Urinary bladder (tissue), 4 donors: Measurements from ENCODE around the gene CHMP4B. TPM values are rescaled to one million over a fixed set of nuclear protein-coding genes. Genes with fewer than 3 reads are reported as not detected.

ENCODE experiments used
- DNase-seq: peaks from one replicate; pipeline ENCODE4 v3.0.0-alpha.2; 2015; ENCODE audit errors: extremely low spot score
- H3K27ac ChIP-seq: one replicate; pipeline ENCODE4 v1.5.1; 2013; ENCODE audit warnings: low read depth, mild to moderate bottlenecking, moderate library complexity
- H3K36me3 ChIP-seq: one replicate; pipeline ENCODE4 v1.6.1; 2013; ENCODE audit warnings: mild to moderate bottlenecking, moderate library complexity; ENCODE audit not compliant: insufficient read depth
- H3K4me1 ChIP-seq: one replicate; pipeline ENCODE4 v1.6.1; 2013; ENCODE audit warnings: mild to moderate bottlenecking, moderate library complexity; ENCODE audit not compliant: insufficient read depth
- H3K4me3 ChIP-seq: one replicate; pipeline ENCODE4 v1.5.1; 2013; ENCODE audit warnings: low read depth, low read length
- WGBS: extraction: QIAGEN DNeasy Blood & Tissue Kit; methylation state at CpG from one replicate; pipeline ENCODE4 v1.1.7; 2013; 5-methylcytosine and 5-hydroxymethylcytosine counted together
- polyA plus RNA-seq: library from polyadenylated mRNA; stranded (reverse); fragments of 200-250 nt; gene quantifications from one replicate; pipeline ENCODE4 v1.2.3, GENCODE V29; 2013
- total RNA-seq: library from RNA; depleted of rRNA; stranded (reverse); fragments of >200 nt; gene quantifications from one replicate; pipeline ENCODE4 v1.2.3, GENCODE V29; 2014
- donor health status: healthy with polysubstance abuse.
- donor health status: healthy.

The CHMP4B gene, protein sequence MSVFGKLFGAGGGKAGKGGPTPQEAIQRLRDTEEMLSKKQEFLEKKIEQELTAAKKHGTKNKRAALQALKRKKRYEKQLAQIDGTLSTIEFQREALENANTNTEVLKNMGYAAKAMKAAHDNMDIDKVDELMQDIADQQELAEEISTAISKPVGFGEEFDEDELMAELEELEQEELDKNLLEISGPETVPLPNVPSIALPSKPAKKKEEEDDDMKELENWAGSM
- total RNA-seq: 33.5 TPM
- polyA plus RNA-seq: 193 TPM

DNA sequence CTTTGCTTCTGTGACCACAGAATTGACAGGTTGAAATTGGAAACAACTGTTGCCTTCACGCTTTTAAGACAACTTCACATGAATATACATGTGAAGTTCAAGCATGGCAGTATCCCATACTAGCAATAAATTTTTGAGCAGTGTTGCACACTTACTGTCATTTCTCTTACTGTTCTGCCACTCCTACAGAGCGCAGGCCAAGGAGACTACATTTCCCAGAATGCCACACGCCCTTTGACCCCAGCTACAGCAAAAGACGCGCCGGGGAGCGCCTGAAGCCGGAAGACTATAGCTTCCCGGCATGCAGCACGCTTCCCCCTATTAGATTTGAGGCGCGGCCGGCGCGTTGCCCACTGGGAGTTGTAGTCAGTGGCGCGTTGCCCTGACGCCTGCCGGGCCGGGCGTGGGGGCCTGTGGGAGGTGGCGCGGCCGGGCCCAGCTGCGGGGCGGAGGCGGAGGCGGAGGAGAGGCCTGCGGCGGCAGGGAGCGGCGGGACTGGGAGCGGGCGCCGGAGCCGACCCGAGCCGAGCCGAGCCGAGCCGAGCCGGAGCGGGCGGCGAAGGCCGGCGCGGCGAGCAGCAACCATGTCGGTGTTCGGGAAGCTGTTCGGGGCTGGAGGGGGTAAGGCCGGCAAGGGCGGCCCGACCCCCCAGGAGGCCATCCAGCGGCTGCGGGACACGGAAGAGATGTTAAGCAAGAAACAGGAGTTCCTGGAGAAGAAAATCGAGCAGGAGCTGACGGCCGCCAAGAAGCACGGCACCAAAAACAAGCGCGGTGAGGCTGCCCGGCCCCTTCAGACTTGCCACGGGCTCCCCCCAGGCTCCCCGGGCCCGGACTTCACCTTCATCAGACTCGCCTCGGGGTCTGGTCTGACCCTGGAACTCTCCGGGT, at the start of gene CHMP4B:
CHMP4B (plus strand) TSS at position 464 of the 891 bp plus-strand sequence; CDS start at position 585, 121 bp downstream.
- peak within 1 kb of the TSS; percentile 97 for H3K27ac ChIP-seq
- H3K4me1 ChIP-seq: no peaks in the 10 kb centered on the region
- peak; percentile 93 for DNase-seq
- peak within 1 kb of the TSS; percentile 82 for H3K4me3 ChIP-seq
- under 1% methylated on average over 71 of the region's 71 CpGs for WGBS
- H3K36me3 ChIP-seq: no peaks in the 10 kb centered on the region

DNA sequence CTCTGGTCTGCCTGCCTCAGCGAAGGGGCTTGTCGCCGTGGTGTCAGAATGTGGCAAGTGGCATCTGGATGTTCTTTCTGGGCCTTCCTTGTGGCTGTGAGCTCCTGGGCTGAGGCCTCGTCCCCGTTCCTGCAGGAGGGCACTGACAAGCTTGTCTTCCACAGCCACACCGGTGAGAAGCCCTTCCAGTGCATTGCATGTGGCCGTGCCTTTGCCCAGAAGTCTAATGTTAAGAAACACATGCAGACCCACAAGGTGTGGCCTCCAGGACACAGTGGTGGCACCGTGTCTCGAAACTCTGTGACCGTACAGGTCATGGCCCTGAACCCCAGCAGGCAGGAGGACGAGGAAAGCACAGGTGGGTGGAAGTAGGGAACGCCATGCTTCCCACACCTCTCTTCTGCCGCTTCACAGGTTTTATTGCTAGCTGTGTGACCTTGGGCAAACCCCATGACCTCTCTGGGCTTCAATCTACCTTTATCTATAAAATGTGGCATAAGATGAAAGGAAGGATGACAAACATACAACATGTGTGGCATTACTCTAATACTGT, 49.4 kb upstream of the CHMP4B start:
- H3K36me3 ChIP-seq: no peaks in the 10 kb centered on the region
- 95% methylated on average over 13 of the region's 13 CpGs for WGBS
- no peak overlapping the region for H3K4me3 ChIP-seq
- DNase-seq: no peak
- H3K27ac ChIP-seq: no peak overlapping the region
- H3K4me1 ChIP-seq: no peaks in the 10 kb centered on the region

DNA sequence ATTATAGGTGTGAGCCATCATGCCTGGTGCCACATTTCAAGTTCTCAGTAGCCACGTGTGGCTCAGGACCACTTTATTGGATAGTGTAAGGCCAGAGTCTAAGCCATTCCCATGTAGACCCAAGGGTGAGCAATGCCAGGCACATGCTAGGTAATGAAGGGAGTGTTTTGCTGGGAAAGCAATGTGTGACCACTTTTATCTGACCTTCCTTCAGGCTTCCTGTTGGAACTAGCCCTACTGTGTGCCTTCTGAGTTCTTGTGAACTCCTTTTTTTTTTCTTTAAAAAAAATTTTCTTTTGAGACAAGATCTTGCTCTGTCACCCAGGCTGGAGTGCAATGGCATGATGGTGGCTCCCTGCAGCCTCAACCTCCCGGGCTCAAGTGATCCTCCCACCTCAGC, 46.0 kb upstream of the CHMP4B start:
- Histone ChIP-seq H3K36me3 (no peaks in the 10 kb centered on the region), H3K4me3 (no peak overlapping the region), H3K27ac (no peak overlapping the region), H3K4me1 (no peaks in the 10 kb centered on the region)
- WGBS: 88% methylated on average over 2 of the region's 2 CpGs
- no peak for DNase-seq

DNA sequence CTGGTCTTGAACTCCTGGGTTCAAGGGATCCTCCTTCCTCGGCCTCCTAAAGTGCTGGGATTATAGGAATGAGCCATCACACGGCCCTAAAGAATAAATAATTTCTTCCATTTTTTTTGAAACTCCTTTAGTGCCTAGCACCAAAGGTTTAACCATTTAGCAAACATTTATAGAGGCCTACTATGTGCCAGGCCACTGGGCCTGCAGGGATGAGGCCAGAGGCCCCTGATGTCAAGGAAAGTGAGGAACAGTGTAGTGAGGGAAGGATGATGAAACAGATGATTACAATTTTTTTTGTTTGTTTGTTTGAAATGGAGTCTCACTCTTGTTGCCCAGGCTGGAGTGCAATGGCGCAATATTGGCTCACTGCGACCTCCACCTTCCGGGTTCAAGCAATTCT, 45.6 kb upstream of the CHMP4B start:
- 96% methylated on average over 5 of the region's 5 CpGs for WGBS
- Histone ChIP-seq H3K4me1 (no peaks in the 10 kb centered on the region), H3K27ac (no peak overlapping the region), H3K4me3 (no peak overlapping the region), H3K36me3 (no peaks in the 10 kb centered on the region)
- DNase-seq: no peak

DNA sequence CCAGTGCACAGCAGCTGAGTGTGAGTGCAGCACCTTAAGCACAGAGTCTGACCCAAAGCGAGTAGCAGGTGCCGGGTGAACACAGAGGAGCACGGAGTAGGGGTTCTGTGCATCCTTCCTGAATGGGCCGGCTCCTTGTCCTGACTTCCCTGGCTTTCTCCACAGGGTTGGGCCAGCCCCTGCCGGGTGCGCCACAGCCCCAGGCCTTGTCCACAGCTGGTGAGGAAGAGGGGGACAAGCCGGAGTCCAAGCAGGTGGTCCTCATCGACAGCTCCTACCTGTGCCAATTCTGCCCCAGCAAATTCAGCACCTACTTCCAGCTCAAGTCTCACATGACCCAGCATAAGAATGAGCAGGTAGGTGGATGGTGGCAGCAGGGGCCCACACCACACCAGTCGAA, 44.5 kb upstream of the CHMP4B start:
- no peak for DNase-seq
- Histone ChIP-seq H3K4me3 (no peak overlapping the region), H3K36me3 (no peaks in the 10 kb centered on the region), H3K4me1 (no peaks in the 10 kb centered on the region), H3K27ac (no peak overlapping the region)
- 94% methylated on average over 9 of the region's 9 CpGs for WGBS

DNA sequence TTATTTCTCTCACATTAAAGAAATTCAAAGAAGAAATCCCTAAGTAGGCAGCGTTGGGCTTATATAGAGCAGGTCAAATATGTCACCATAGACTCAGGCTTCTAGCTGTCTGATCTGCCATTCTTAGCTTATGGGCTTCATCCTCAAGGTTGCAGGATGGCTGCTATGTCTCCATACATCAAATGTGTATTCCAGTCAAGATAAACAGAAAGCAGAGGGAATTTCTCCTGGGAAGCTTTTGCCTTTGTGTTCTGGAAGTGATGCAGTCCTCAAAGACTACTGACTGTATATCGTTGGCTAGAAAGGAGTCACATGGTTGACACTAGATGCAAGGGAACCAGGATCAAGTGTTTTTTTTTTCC, 43.4 kb upstream of the CHMP4B start:
- WGBS: 94% methylated on average over 2 of the region's 2 CpGs
- Histone ChIP-seq H3K27ac (no peak overlapping the region), H3K4me3 (no peak overlapping the region), H3K4me1 (no peaks in the 10 kb centered on the region), H3K36me3 (no peaks in the 10 kb centered on the region)
- DNase-seq: no peak

DNA sequence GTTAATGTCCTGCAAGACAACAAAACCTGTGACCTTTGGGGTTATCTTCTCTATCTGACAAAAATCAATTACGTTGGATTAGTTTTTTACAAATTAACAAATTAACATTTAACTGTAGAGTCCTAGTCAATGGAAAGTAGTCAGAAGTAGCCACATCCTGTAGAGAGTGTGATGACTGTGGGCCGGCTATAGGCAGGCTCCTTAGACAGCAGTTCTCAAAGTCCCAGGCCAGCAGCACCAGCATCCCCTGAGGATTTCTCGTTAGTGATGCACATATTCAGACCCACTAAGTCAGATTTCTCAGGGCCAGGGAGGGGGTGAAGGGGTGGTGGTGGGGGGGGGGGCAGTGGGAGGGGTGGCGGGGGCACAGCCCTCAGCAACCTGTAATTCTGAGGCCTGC, 42.1 kb upstream of the CHMP4B start:
- DNase-seq: no peak
- Histone ChIP-seq H3K27ac (no peak overlapping the region), H3K4me3 (no peak overlapping the region), H3K36me3 (no peaks in the 10 kb centered on the region), H3K4me1 (no peaks in the 10 kb centered on the region)
- 86% methylated on average over 4 of the region's 4 CpGs for WGBS

DNA sequence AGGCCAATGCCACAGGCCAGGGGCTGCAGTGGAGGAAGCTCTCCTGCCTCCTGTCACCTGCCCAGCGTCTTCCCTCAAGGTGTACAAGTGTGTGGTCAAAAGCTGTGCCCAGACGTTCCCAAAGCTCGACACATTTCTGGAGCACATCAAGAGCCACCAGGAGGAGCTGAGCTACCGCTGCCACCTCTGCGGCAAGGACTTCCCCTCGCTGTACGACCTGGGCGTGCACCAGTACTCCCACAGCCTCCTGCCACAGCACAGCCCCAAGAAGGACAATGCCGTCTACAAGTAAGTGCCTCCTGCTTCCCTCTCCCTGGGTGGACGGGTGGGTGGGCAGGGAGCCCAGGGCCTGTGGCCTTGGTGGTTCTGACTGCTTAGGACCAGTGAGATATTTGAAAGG, 41.1 kb upstream of the CHMP4B start:
- no peak overlapping the region for H3K27ac ChIP-seq
- H3K36me3 ChIP-seq: no peaks in the 10 kb centered on the region
- 73% methylated on average over 10 of the region's 10 CpGs for WGBS
- H3K4me3 ChIP-seq: no peak overlapping the region
- H3K4me1 ChIP-seq: no peaks in the 10 kb centered on the region
- DNase-seq: no peak

DNA sequence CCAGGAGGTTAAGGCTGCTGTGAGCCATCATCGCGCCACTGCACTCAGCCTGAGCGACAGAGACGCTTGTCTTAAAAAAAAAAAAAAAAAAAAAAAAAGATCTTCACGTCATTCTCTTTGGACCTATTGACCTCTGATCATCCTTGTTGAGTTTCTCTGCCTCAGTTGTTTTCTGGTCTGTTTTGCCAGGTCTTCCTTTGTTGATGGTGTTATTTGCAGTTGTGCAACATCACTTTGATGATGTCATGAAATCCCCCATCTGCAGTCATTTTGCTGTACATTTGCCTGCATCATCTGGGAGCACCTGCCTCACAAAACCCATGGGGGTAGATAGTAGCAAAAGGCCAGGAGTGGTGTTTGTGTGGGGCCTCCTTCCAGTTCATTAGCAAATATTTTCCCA, 39.2 kb upstream of the CHMP4B start:
- no peaks in the 10 kb centered on the region for H3K4me1 ChIP-seq
- DNase-seq: no peak
- H3K36me3 ChIP-seq: no peaks in the 10 kb centered on the region
- no peak overlapping the region for H3K4me3 ChIP-seq
- H3K27ac ChIP-seq: no peak overlapping the region
- 92% methylated on average over 5 of the region's 5 CpGs for WGBS

DNA sequence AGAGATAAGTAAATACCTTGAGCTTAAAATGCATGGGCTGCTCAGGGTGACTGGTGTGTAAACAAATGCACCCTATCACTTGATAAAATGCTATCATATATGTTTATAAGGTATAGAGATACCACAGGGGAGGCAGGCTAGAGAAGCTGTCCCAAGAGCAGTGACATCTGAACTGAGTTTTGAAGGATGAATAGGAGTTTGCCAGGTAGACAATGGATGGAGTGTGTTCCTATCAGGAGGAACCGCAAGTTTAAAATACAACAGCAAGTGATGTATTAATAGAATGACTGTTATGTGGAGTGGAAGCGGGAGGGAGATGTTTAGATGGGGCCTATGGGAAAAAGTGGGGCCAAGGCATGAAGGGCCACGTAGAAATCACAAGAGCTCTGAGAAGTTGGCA, 38.7 kb upstream of the CHMP4B start:
- H3K36me3 ChIP-seq: no peaks in the 10 kb centered on the region
- WGBS: 96% methylated on average over 3 of the region's 3 CpGs
- no peak overlapping the region for H3K27ac ChIP-seq
- no peak for DNase-seq
- H3K4me3 ChIP-seq: no peak overlapping the region
- no peaks in the 10 kb centered on the region for H3K4me1 ChIP-seq

DNA sequence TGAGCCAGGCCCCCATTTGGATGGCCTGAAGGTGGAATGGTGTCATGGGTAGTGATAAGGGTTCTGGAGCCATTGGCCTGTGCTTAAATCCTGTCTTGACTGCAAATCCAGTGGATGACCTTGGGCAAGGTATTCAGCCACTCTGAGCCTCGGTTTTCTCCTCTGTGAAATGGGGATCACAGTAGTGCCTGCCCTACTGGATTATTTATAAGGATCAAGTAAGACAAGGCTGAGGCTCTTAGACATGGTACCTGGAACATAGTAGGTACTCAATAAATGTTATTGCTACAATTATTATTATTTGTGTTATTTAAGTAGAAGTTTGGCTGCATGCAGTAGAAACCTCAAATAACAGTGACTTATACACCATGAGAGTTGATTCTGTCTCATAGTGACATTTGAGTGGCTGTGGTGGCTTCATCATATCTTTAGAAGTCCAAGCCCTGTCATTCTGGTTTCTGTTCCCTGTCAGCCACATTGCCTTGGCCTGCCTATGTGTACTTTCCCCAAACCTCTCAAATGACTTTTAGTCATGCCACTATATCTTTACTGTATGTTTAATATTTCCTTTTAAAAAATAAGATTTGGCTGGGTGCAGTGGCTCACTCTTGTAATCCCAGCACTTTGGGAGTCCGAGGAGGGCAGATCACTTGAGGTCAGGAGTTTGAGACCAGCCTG, 37.6 kb upstream of the CHMP4B start:
- WGBS: 65% methylated on average over 2 of the region's 2 CpGs
- no peak for DNase-seq
- H3K4me1 ChIP-seq: no peaks in the 10 kb centered on the region
- no peak overlapping the region for H3K27ac ChIP-seq
- H3K36me3 ChIP-seq: no peaks in the 10 kb centered on the region
- no peak overlapping the region for H3K4me3 ChIP-seq

DNA sequence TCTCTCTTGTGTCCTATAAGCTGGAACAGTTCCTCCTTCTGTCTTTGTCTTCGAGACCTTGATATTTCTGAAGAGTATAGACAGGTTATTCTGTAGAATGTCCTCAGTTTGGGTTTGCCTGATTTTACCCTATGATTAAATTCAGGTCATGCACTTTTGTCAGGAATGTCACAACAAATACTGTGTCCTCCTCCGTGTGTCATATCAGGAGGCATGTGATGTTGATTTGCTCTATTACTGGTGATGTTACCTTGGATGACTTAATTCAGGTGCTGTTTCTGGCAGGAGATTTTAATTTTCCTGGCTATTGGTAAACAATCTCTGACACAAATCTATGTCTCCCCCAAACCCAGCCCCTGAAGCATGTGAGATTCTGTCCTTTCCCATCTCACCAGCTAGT, 33.3 kb upstream of the CHMP4B start:
- no peak overlapping the region for H3K27ac ChIP-seq
- H3K4me3 ChIP-seq: no peak overlapping the region
- H3K36me3 ChIP-seq: no peaks in the 10 kb centered on the region
- H3K4me1 ChIP-seq: no peaks in the 10 kb centered on the region
- WGBS: 87% methylated on average over 2 of the region's 2 CpGs
- no peak for DNase-seq

DNA sequence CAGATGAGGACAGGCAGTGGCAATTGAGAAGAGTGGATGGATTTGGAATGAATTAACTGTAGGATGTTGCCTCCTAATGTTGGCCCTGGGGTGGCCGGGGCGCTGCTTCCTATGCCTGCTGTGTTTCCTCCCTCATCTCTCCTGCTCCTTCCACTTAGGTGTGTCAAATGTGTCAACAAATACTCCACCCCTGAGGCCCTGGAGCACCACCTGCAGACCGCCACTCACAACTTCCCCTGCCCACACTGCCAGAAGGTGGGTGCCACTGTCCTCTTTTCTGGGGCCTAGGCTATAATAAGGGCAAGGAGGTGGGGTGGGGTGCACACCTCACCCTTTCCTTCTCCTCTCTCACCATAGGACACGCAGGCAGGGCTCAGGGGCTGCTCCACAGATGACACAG, 30.0 kb upstream of the CHMP4B start:
- WGBS: 91% methylated on average over 4 of the region's 4 CpGs
- Histone ChIP-seq H3K4me3 (no peak overlapping the region), H3K36me3 (no peaks in the 10 kb centered on the region), H3K27ac (no peak overlapping the region), H3K4me1 (no peaks in the 10 kb centered on the region)
- no peak for DNase-seq

DNA sequence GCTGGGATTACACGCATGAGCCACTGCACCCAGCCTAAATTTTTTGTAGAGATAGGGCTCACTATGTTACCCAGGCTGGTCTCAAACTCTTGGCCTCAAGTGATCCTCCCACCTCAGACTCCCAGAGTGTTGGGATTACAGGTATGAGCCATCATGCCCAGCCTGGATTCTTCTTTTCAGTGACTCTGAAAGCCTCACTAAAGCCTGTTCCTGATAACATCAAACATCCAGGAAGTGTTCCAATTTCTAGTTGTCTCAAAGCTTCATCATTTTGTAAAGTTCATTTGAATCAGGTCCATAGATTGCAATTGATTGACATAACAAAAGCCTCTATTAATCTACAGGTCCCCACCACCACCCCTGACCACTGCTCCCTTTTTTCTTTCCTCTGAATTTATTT, 29.2 kb upstream of the CHMP4B start:
- H3K4me1 ChIP-seq: no peaks in the 10 kb centered on the region
- no peak for DNase-seq
- H3K4me3 ChIP-seq: no peak overlapping the region
- H3K36me3 ChIP-seq: no peaks in the 10 kb centered on the region
- WGBS: 96% methylated on average over 1 of the region's 1 CpG
- H3K27ac ChIP-seq: no peak overlapping the region
